ENCODE results near the gene TMEM81.

TMEM81 gene

DNA sequence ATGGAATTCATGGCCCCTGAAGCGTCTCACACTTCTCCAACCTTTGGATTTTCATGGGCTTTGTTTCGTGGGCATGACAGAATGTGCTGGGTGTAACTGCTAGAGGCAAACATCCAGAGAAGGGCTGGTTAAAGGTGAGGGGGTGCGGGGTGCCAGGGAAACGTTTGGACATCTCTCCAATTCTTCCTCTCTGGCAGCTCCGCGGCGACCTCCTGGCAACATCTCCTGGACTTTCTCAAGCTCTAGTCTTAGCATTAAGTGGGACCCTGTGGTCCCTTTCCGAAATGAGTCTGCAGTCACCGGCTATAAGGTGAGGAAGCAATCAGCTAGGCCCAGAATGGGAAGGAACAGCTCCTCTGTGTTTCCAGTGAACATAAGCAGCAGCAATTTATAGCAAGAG is 12.0 kb downstream of the TMEM81 start:
- no peak overlapping the region for H2AFZ ChIP-seq (ENCODE audit: low read depth, low read length)

GRCh38 chr1:205071801-205072200 is 12.5 kb downstream of the TMEM81 start:
- H3K9ac ChIP-seq (ENCODE audit: low read length), result no peak overlapping the region
- no peak overlapping the region for H3K4me2 ChIP-seq (ENCODE audit: low read length)
- H4K20me1 ChIP-seq (ENCODE audit: insufficient read depth, low read length), result no peaks in the 10 kb centered on the region
- no peaks in the 10 kb centered on the region for H3K4me1 ChIP-seq (ENCODE audit: low read length)
- no peak overlapping the region for H2AFZ ChIP-seq (ENCODE audit: low read depth, low read length)
- H3K27ac ChIP-seq (ENCODE audit: low read length), result no peak overlapping the region
- H3K9me3 ChIP-seq (ENCODE audit: insufficient read depth, low read length), result no peaks in the 10 kb centered on the region
- TF ChIP-seq CTCF (IDR thresholded peaks at IDR 0.05; ENCODE audit: low read depth, low read length) (no peak), EZH2phosphoT487 (IDR thresholded peaks at IDR 0.05; ENCODE audit: low read depth) (no peak)
- H3K4me3 ChIP-seq (ENCODE audit: low read length), result no peak overlapping the region
- no peaks in the 10 kb centered on the region for H3K79me2 ChIP-seq (ENCODE audit: low read length)
- H3K36me3 ChIP-seq (replicated peaks; ENCODE audit: low read depth, low read length), result no peaks in the 10 kb centered on the region
- H3K27me3 ChIP-seq (ENCODE audit: low read depth, low read length), result no peaks in the 10 kb centered on the region

More for the DNA sequence above, 12.0 kb downstream of the TMEM81 start:
- no peaks in the 10 kb centered on the region for H3K9me3 ChIP-seq (ENCODE audit: insufficient read depth, low read length)
- H3K27me3 ChIP-seq (ENCODE audit: low read depth, low read length), result no peaks in the 10 kb centered on the region
- H3K4me1 ChIP-seq (ENCODE audit: low read length), result no peaks in the 10 kb centered on the region
- H3K4me3 ChIP-seq (ENCODE audit: low read length), result no peak overlapping the region
- no peak overlapping the region for H3K4me2 ChIP-seq (ENCODE audit: low read length)
- H3K36me3 ChIP-seq (replicated peaks; ENCODE audit: low read depth, low read length), result no peaks in the 10 kb centered on the region
- H3K27ac ChIP-seq (ENCODE audit: low read length), result no peak overlapping the region
- TF ChIP-seq EZH2phosphoT487 (IDR thresholded peaks at IDR 0.05; ENCODE audit: low read depth) (no peak), CTCF (IDR thresholded peaks at IDR 0.05; ENCODE audit: low read depth, low read length) (no peak)
- H3K9ac ChIP-seq (ENCODE audit: low read length), result no peak overlapping the region
- H4K20me1 ChIP-seq (ENCODE audit: insufficient read depth, low read length), result no peaks in the 10 kb centered on the region
- H3K79me2 ChIP-seq (ENCODE audit: low read length), result no peaks in the 10 kb centered on the region

DNA sequence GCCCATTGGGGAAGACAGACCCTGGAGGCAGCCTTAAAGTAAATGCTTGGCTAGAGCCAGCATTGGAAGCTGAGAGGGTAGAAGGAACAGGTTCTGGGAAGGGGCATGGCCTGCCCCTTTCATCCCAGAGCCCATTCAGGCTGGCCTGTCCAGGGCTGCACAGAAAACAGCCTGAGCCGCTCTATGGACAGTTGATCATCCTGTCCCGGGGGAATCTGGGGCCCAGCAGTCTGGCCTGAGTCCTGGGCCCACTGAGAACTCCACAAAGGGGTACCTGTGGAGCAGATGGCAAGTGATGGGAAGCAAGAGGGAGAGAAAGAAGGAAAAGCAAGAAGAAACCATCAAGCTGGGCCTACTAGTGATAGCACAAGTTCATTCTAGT is 13.2 kb downstream of the TMEM81 start:
- Histone ChIP-seq H3K9ac (ENCODE audit: low read length) (no peak overlapping the region), H3K4me2 (ENCODE audit: low read length) (no peak overlapping the region), H3K27me3 (ENCODE audit: low read depth, low read length) (0 out of 2 replicates have a peak, but pooled peaks cover 3% of the 10 kb centered on the region), H3K4me1 (ENCODE audit: low read length) (no peaks in the 10 kb centered on the region), H3K36me3 (replicated peaks; ENCODE audit: low read depth, low read length) (no peaks in the 10 kb centered on the region), H3K9me3 (ENCODE audit: insufficient read depth, low read length) (no peaks in the 10 kb centered on the region), H2AFZ (ENCODE audit: low read depth, low read length) (no peak overlapping the region), H3K79me2 (ENCODE audit: low read length) (no peaks in the 10 kb centered on the region), H3K27ac (ENCODE audit: low read length) (no peak overlapping the region), H3K4me3 (ENCODE audit: low read length) (no peak overlapping the region), H4K20me1 (ENCODE audit: insufficient read depth, low read length) (no peaks in the 10 kb centered on the region)
- TF ChIP-seq CTCF (IDR thresholded peaks at IDR 0.05; ENCODE audit: low read depth, low read length), result no peak

DNA sequence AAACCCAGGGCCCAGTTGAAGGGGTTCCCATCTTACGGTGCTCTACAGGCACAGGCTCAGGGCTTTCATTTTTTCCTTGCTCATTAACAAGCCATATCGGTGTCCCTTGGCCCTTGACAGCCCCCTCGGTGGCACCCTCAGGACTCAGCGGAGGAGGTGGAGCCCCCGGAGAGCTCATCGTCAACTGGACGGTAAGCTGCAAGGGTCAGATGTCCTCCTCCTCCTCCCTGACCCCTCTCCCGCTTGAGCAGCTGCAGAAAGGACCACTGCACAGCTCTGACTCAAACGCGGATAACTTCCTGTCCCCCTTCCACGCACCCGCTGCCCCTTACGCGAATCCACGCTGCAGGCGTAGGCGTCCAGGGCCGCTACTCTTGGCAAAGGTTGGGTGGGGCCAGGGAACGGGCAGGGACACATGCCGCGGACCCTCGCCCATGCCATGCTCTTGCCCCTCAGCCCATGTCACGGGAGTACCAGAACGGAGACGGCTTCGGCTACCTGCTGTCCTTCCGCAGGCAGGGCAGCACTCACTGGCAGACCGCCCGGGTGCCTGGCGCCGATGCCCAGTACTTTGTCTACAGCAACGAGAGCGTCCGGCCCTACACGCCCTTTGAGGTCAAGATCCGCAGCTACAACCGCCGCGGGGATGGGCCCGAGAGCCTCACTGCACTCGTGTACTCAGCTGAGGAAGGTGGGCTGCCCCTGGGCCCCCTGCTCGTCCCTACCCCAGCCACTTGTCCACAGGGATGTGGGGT is 14.7 kb downstream of the TMEM81 start:
- Histone ChIP-seq H3K4me1 (ENCODE audit: low read length) (no peaks in the 10 kb centered on the region), H2AFZ (ENCODE audit: low read depth, low read length) (no peak overlapping the region), H3K79me2 (ENCODE audit: low read length) (no peaks in the 10 kb centered on the region), H3K27ac (ENCODE audit: low read length) (no peak overlapping the region), H3K4me2 (ENCODE audit: low read length) (no peak overlapping the region), H3K27me3 (ENCODE audit: low read depth, low read length) (0 out of 2 replicates have a peak, but pooled peaks cover 3% of the 10 kb centered on the region), H3K36me3 (replicated peaks; ENCODE audit: low read depth, low read length) (no peaks in the 10 kb centered on the region), H3K9me3 (ENCODE audit: insufficient read depth, low read length) (no peaks in the 10 kb centered on the region), H3K4me3 (ENCODE audit: low read length) (no peak overlapping the region), H3K9ac (ENCODE audit: low read length) (no peak overlapping the region), H4K20me1 (ENCODE audit: insufficient read depth, low read length) (no peaks in the 10 kb centered on the region)
- no peak for TF ChIP-seq CTCF (IDR thresholded peaks at IDR 0.05; ENCODE audit: low read depth, low read length)
- TF ChIP-seq EZH2phosphoT487 (IDR thresholded peaks at IDR 0.05; ENCODE audit: low read depth), result no peak

Data from OCI-LY3 (cell line).